SIG-M5 (cell line): Measurements from ENCODE around the gene CELF1.

Source experiments
- DNase-seq: peaks from one replicate; lab custom pipeline; 2025; lab: John Stamatoyannopoulos, UW

Gene CELF1

GRCh38 chr11:47485107-47485506 lies 67.8 kb downstream of the CELF1 start:
- no peak for DNase-seq

GRCh38 chr11:47483457-47483856 lies 69.5 kb downstream of the CELF1 start:
- no peak for DNase-seq

- no peak for DNase-seq
Measured at GRCh38 chr11:47480762-47481161, 72.2 kb downstream of the CELF1 start.

- DNase-seq: no peak
Measured at GRCh38 chr11:47478651-47479329, 74.1 kb downstream of the CELF1 start.

GRCh38 chr11:47477753-47478152 lies 75.2 kb downstream of the CELF1 start:
- no peak for DNase-seq

GRCh38 chr11:47477323-47477722 lies 75.6 kb downstream of the CELF1 start:
- DNase-seq: no peak

GRCh38 chr11:47470671-47471070 lies 82.3 kb downstream of the CELF1 start:
- DNase-seq: no peak

GRCh38 chr11:47469361-47470179 lies 83.4 kb downstream of the CELF1 start:
- no peak for DNase-seq

GRCh38 chr11:47468598-47469214 lies 84.2 kb downstream of the CELF1 start:
- no peak for DNase-seq

GRCh38 chr11:47467357-47467756 lies 85.6 kb downstream of the CELF1 start:
- no peak for DNase-seq

GRCh38 chr11:47466701-47467250 lies 86.2 kb downstream of the CELF1 start:
- DNase-seq: no peak

- DNase-seq: no peak
Measured at GRCh38 chr11:47466201-47466600, 86.7 kb downstream of the CELF1 start.

- no peak for DNase-seq
Measured at GRCh38 chr11:47464483-47464882, 88.4 kb downstream of the CELF1 start.

- no peak for DNase-seq
Measured at GRCh38 chr11:47461876-47462275, 91.1 kb downstream of the CELF1 start.

- no peak for DNase-seq
Measured at GRCh38 chr11:47460571-47461235, 92.2 kb downstream of the CELF1 start.

- DNase-seq: peak; percentile 7
Measured at GRCh38 chr11:47454258-47454671, 98.7 kb downstream of the CELF1 start.

- DNase-seq: no peak
Measured at GRCh38 chr11:47453365-47453764, 99.6 kb downstream of the CELF1 start.

GRCh38 chr11:47451990-47452389 lies 100.9 kb downstream of the CELF1 start:
- no peak for DNase-seq

- DNase-seq: no peak
Measured at GRCh38 chr11:47451436-47451835, 101.5 kb downstream of the CELF1 start.

GRCh38 chr11:47449541-47449940 lies 103.4 kb downstream of the CELF1 start:
- no peak for DNase-seq

- no peak for DNase-seq
Measured at GRCh38 chr11:47448566-47449427, 104.1 kb downstream of the CELF1 start, which contains the start of gene RAPSN. Gene RAPSN (minus strand): TSS chr11:47449136. CDS start chr11:47448964, 172 bp downstream.
